Renal cortex interstitium (tissue), 11 donors: ENCODE data around the gene KCNMA1. TPM values are rescaled to one million over a fixed set of nuclear protein-coding genes. Genes with fewer than 3 reads are reported as not detected.

Experiments
- DNase-seq, 11 donors: peaks; one replicate each; pipeline ENCODE4 v3.0.0-alpha.2; 2013; ENCODE audit warnings: low read depth in 9 of 11, low spot score in 4 of 11; ENCODE audit errors: extremely low read depth in 1 of 11
- polyA plus RNA-seq, 3 donors: library from polyadenylated mRNA; unstranded; fragments of 120-200 nt; gene quantifications; one replicate each; pipeline ENCODE4 v1.2.1, GENCODE V29; 2013; ENCODE audit not compliant: insufficient read length in 3 of 3

KCNMA1 gene
- polyA plus RNA-seq, 3 donors: 3.3 to 3.7 (median 3.3) TPM

DNA sequence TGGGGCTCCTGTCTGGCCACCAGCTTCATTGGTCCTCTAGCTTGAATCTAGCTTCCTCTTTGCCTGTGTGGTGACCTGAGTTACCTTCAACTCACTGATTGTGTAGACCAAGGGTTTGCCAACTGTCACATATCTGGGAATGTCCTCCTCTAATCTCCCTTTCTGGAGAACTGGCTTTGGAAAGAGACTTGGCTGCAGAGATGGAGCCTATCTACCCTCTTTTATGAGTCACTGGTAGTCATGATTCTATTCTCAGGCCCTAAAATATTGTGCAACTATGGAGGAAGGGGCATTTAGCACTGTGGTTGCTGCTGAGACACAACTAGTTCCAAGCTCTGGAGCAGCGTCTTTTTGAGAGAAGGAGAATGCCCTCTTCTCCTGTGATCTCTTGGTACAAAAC is 691.3 kb downstream of the KCNMA1 start:
- no peak for DNase-seq

GRCh38 chr10:76945166-76945565 is 692.4 kb downstream of the KCNMA1 start:
- no peak for DNase-seq

DNA sequence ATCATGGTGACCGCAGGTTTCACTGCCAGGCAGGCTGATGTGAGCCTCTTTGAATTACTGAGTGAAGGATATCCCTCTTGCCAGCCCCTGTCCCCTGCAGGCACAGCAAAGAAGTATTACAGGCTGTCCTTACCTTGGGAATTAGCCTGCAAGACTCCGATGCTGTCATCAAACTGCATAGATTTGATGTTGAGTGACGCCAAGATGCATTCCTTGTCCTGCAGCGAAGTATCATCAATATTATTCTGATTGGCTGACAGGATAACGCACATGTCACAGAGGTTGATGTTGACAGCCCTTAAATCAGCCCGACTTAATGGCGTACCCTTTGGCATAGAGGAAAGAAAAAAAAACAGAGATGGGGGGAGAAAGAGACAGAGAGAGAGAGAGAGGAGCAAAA is 693.0 kb downstream of the KCNMA1 start:
- DNase-seq: no peak

DNA sequence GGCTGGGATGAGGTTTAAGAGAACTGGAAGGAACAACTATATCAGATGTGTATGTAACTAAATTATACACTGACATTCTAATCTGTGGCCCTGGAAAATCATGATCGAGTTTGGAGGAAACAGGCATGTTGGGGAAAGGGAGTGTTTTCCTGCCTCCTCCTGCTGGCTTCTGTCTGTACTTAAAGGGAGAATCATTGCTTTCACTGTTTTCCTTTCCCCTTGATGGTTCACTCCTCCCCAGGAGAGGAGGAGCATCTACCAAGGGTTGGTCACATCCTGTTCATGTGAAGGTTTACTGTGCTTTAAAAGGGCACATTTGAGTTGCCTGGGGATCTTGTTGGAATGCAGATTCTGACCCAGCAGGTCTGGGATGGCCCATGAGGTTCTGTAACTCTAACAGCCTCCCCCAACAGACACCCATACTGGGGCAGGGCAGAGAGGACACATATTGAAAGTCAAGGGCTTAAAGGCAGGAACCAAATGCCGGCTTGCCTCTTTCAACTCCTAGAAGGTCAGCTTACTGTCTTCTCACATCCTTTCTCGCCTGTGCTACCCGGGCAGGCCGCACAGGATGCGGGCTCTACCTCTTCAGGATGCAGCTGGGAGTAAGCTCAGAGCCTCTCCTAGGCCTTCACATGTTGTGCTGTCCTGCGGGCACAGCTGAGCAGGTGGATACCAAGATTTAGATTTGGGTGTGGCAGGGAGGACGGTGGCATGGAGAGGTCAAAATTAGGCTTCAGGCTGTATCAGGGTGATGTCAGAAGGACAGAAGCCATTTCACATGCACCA is 694.8 kb downstream of the KCNMA1 start:
- peak in 2 of 11 donors; percentile 26 to 29 for DNase-seq

DNA sequence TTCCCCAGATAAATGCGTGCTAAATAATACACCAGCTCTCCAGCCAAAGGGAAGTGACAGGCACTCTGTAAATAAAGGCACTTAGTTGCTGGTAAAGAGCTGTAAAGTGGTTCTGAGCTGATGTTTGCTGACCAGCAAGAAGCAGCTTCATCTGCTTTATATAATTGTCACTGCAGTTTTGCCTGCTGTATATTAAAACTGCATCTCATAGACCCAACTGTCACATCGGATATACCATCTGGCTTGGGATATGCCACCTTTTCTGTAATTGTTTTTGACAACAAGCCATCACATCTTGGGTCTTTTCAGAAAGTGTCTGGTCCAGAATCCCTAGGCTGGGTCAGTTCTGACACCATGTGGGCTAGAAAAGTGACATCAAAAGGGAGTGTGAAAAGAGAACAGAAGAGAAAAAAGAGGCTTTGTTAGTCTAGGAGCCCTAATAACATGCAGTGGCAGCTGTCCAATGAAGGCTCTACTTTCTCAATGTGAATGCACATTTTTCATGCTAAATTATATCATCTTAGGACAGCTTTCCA is 697.6 kb downstream of the KCNMA1 start:
- no peak for DNase-seq

GRCh38 chr10:76937181-76937600 is 700.4 kb downstream of the KCNMA1 start:
- peak in 2 of 11 donors; percentile 31 to 32 for DNase-seq

DNA sequence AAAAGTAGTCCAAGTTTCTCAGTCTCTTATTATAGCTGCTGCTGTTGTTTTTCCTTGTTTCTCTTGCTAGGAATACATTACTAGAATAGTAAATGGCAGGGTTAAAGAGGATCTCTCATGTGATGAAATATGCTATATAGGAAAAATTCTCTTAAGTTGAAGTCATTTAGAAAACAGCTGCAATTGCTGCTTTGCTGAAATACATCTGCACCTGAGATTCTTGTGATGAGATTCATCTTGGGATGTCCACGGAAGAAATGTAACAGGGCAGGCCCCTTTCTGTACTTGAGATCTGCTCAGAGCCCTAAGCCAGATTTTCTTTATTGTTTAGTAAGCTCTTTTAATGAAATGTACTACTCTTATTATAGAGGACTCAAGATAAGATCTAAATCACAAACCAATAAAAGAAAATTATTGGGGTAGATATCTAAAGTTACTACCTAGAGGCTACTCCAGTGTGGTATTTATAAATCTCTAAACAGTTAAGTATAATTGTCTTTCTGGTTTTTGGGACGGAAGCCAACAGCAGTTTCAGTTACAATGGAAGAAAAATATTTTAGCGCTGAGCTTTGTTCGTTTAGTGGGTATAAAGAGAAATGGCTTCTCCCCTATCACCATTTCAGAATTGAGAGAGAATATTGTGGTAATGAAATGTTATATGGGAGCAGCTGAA is 701.5 kb downstream of the KCNMA1 start:
- DNase-seq: no peak

DNA sequence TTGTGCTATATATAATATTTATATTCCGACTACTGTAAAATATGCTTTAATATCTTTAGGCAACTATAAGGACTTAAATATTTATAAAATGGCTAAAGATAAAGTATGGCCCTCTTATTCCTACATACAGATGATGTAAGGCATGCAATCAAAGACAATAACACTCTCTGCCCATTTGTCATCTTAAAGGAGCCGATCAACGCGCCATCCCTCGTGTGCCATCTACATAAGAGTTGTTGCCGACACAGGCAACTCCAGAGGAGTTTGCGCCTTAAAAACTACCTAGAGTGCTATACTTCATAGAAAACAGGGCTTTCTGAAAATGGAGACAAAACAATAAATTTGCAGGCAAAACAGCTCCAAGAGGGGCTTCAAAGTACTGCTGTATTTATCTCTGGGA is 709.0 kb downstream of the KCNMA1 start:
- DNase-seq: no peak

- no peak for DNase-seq
Measured at GRCh38 chr10:76925636-76926405, 711.8 kb downstream of the KCNMA1 start.

- DNase-seq: no peak
Measured at GRCh38 chr10:76922666-76923065, 714.9 kb downstream of the KCNMA1 start.

- DNase-seq: no peak
Measured at GRCh38 chr10:76921383-76922010, 716.1 kb downstream of the KCNMA1 start.

- DNase-seq: no peak
Measured at GRCh38 chr10:76920581-76920980, 717.0 kb downstream of the KCNMA1 start.

- DNase-seq: no peak
Measured at GRCh38 chr10:76918106-76918505, 719.5 kb downstream of the KCNMA1 start.

DNA sequence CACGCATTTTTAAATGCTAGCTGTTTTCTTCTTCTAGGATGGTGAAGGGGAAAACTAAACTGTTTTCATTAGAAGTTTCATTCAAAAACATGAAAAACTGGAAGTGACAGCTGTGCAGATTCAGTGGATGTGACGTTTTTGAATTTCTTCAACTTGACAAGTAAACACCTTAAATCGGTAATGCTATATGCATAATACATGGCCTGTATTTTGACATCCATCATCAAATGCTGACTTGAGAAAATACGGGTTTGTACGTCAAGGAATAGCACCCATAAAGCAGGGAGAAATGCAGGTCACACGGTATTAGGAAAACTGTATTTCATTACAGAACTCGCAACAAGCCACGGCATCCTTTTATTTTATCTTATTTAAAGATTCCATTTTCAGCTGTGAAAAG is 720.5 kb downstream of the KCNMA1 start:
- no peak for DNase-seq

DNA sequence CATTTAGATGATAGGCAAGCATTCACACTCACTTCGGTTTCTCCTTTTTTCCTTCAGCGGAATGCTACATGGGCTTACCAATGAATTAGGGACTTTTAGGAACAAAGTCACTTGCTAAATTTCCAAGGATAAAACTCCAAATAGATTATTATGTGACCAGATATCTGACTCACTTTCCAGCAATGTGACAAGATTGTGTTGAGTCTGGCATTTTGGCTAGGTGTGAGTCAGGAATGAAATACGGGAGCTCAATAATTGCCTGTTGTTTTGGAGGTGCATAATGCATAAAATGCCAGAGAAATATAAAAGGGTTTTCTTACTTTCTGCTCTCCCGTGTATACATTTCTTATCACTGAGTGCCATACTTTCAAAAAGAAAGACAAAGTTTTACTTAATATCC is 721.1 kb downstream of the KCNMA1 start:
- no peak for DNase-seq

GRCh38 chr10:76915316-76915715 is 722.3 kb downstream of the KCNMA1 start:
- no peak for DNase-seq

- no peak for DNase-seq
Measured at GRCh38 chr10:76911184-76911583, 726.4 kb downstream of the KCNMA1 start.

DNA sequence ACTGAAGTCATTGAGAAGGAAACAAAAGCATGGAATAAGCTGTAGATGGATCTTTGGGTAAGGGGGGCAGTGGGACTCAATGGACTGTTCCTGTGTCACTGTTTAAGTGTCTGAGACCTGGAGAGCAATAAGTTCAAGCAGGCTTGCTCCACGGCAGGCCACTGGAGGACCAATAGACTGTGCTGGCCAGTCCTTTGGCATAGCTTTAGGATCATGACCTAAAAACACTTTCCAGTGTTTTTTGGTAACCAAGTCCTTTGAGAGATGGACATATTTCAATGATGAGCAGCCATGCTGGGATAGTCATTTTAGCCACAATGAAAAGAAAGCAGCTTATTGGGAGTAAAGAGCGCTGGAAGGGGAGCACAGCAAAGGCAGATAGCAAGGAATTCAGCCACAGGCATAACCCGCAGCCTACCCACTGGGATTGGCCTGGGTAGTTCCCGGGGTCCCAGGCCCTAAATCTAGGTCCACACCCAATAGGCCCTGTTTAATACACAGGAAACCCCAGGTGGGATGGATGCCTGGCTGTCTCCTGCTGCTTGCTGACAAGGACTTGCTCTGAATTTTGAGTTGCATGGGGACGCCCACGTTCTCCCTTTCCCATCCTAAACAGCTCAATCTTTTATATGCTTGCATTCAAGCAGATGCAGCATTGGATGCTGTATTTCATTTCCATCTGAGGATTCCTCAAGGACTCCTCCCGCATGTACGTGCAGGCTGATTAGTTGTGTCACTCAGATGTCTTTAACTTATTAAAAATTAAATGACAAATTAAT is 727.2 kb downstream of the KCNMA1 start:
- DNase-seq: no peak
